Adrenal gland (tissue), 5 donors: ENCODE measurements around the gene ASB8.

ENCODE experiments used
- POLR2A ChIP-seq, 2 donors: fragments of 450-650 bp; IDR thresholded peaks; one replicate each; pipeline ENCODE4 v1.6.1; 2017; ENCODE audit warnings: antibody characterized with exemption in 2 of 2, mild to moderate bottlenecking in 2 of 2, moderate library complexity in 1 of 2
- TF ChIP-seq, protein P1 (sequence below), 6 experiments: fragments of 450-650 bp in 4 of 6; fragments of 200-600 bp in 2 of 6; sonication (generic) in 1 of 6; IDR thresholded peaks; 1 replicate in 5 of 6; 2 replicates in 1 of 6; pipeline versions ENCODE4 v1.5.1 to v1.8.0; 2016 to 2021; ENCODE audit warnings: antibody characterized with exemption in 6 of 6, mild to moderate bottlenecking in 2 of 6, moderate library complexity in 1 of 6
- donor health status: DM: no; HTN: no; CAD: no.

DNA sequence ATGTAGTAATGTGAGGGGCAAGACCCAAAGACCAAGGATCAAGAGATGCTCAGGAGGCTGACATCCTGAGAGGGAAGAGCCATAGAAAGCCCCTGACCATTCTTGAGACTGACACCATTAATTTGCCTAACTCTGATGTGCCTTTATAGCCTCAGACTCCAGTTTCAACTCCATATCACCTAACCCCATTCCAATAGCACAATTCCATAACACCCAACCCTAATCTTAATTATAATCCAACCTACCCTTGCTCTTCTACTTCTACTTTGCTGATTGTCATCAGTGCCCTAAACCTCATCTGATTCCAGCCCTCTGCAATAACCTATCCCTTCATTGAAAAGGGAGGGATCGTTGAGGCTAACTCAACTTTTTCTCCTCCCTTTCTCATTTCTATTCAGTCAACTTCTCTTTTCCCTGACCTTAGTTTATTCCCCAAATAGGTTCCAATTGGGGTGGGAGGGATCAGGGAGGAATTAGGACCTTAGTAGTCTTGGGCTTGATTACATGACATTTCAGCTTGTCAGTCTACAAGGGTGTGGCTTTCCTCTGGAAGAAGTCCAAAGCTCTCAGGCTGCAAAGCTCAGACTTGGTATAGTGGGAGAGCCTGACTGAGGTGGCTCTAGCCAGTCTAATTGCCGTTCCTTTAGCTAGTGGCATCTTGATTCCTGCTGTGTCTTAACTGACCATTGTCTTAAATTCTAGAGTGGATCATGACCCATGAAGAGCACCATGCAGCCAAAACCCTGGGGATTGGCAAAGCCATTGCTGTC, 35.1 kb downstream of the ASB8 start:
- TF ChIP-seq, protein P1, sequence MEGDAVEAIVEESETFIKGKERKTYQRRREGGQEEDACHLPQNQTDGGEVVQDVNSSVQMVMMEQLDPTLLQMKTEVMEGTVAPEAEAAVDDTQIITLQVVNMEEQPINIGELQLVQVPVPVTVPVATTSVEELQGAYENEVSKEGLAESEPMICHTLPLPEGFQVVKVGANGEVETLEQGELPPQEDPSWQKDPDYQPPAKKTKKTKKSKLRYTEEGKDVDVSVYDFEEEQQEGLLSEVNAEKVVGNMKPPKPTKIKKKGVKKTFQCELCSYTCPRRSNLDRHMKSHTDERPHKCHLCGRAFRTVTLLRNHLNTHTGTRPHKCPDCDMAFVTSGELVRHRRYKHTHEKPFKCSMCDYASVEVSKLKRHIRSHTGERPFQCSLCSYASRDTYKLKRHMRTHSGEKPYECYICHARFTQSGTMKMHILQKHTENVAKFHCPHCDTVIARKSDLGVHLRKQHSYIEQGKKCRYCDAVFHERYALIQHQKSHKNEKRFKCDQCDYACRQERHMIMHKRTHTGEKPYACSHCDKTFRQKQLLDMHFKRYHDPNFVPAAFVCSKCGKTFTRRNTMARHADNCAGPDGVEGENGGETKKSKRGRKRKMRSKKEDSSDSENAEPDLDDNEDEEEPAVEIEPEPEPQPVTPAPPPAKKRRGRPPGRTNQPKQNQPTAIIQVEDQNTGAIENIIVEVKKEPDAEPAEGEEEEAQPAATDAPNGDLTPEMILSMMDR (IDR thresholded peaks at IDR 0.05): no peak
- TF ChIP-seq POLR2A (IDR thresholded peaks at IDR 0.05): no peak
